Esophagus (tissue), 2 donors: Measurements from ENCODE around the gene JDP2. TPM values are rescaled to one million over a fixed set of nuclear protein-coding genes. Genes with fewer than 3 reads are reported as not detected.

ENCODE experiments used
- H3K27ac ChIP-seq, 2 donors: one replicate each; pipeline ENCODE4 v1.5.1; 2013; ENCODE audit warnings: low read depth in 2 of 2, mild to moderate bottlenecking in 2 of 2, inconsistent platforms in 1 of 2, low read length in 1 of 2, moderate library complexity in 1 of 2
- H3K27me3 ChIP-seq, 2 donors: one replicate each; pipeline ENCODE4 v1.6.1; 2013; ENCODE audit warnings: low read length in 2 of 2, control low read depth in 1 of 2, mild to moderate bottlenecking in 1 of 2; ENCODE audit not compliant: insufficient read depth in 2 of 2, control insufficient read depth in 1 of 2
- H3K36me3 ChIP-seq, 2 donors: one replicate each; pipeline ENCODE4 v1.6.1; 2013; ENCODE audit warnings: low read length in 1 of 2; ENCODE audit not compliant: control insufficient read depth in 2 of 2, insufficient read depth in 2 of 2
- H3K4me1 ChIP-seq, 2 donors: one replicate each; pipeline ENCODE4 v1.6.1; 2013; ENCODE audit warnings: low read length in 1 of 2; ENCODE audit not compliant: control insufficient read depth in 2 of 2, insufficient read depth in 2 of 2
- H3K4me3 ChIP-seq, 2 donors: one replicate each; pipeline ENCODE4 v1.5.1; 2013; ENCODE audit warnings: low read length in 2 of 2, mild to moderate bottlenecking in 2 of 2, low read depth in 1 of 2, moderate library complexity in 1 of 2
- H3K9me3 ChIP-seq, 2 donors: one replicate each; pipeline ENCODE4 v1.6.1; 2013; ENCODE audit warnings: mild to moderate bottlenecking in 2 of 2, low read depth in 1 of 2, low read length in 1 of 2, moderate library complexity in 1 of 2; ENCODE audit not compliant: control insufficient read depth in 2 of 2, insufficient read depth in 1 of 2
- WGBS, 2 donors: extraction: QIAGEN DNeasy Blood & Tissue Kit; methylation state at CpG; one replicate each; pipeline ENCODE4 v1.1.7; 2013; 5-methylcytosine and 5-hydroxymethylcytosine counted together
- polyA plus RNA-seq, 2 donors: library from polyadenylated mRNA; stranded (reverse); fragments of 200-250 nt; gene quantifications; one replicate each; pipeline ENCODE4 v1.2.3, GENCODE V29; 2013
- donor health status: healthy with polysubstance abuse.
- donor health status: Bipolar disorder and iron deficiency.

JDP2 gene
- polyA plus RNA-seq, 2 donors: 13.4 to 18.4 TPM

- Histone ChIP-seq H3K4me1 (peaks cover 0 to 3% of the 10 kb centered on the region in 2 donors), H3K4me3 (no peak overlapping the region), H3K27me3 (no peaks in the 10 kb centered on the region), H3K27ac (no peak overlapping the region), H3K36me3 (no peaks in the 10 kb centered on the region), H3K9me3 (no peaks in the 10 kb centered on the region)
- WGBS, 2 donors: 50 to 64% methylated on average over 1 of the region's 1 CpG
Measured at GRCh38 chr14:75486318-75486717, 58.5 kb downstream of the JDP2 start.

DNA sequence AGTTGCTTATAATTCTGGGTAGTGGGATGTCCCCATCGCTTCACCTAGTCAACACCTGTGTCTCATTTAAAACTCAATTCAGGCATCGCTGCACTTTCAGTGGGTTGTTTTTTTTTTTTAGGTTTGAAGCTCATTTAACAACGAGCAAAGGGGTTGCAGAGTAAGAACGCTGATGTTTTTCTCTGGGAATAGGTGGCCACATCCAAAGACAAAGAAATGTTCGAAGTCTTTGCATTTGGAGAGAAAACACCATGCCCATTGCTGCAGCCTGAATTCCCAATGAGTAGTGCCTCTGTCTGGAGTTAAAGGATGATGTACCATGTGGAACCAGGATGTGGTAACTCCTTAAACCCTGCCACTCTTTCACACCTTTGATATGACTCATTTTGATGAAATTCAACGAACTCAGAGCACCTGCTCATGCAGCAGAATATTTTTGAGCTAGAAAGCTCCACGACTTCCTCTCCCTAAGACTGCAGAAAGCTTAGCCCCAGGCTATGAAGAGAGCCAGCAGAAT lies 59.4 kb downstream of the JDP2 start:
- H3K4me1 ChIP-seq: peaks cover 0 to 3% of the 10 kb centered on the region in 2 donors
- 66 to 70% methylated on average over 7 of the region's 7 CpGs for WGBS, 2 donors

GRCh38 chr14:75489480-75489837 lies 61.6 kb downstream of the JDP2 start:
- no peak overlapping the region for H3K4me3 ChIP-seq
- WGBS, 2 donors: 73 to 78% methylated on average over 6 of the region's 6 CpGs
- no peaks in the 10 kb centered on the region for H3K4me1 ChIP-seq
- no peaks in the 10 kb centered on the region for H3K9me3 ChIP-seq
- no peaks in the 10 kb centered on the region for H3K27me3 ChIP-seq
- no peaks in the 10 kb centered on the region for H3K36me3 ChIP-seq
- H3K27ac ChIP-seq: no peak overlapping the region

More for the DNA sequence above, 59.4 kb downstream of the JDP2 start:
- no peaks in the 10 kb centered on the region for H3K9me3 ChIP-seq
- no peaks in the 10 kb centered on the region for H3K36me3 ChIP-seq
- no peak overlapping the region for H3K27ac ChIP-seq
- no peak overlapping the region for H3K4me3 ChIP-seq
- no peaks in the 10 kb centered on the region for H3K27me3 ChIP-seq

DNA sequence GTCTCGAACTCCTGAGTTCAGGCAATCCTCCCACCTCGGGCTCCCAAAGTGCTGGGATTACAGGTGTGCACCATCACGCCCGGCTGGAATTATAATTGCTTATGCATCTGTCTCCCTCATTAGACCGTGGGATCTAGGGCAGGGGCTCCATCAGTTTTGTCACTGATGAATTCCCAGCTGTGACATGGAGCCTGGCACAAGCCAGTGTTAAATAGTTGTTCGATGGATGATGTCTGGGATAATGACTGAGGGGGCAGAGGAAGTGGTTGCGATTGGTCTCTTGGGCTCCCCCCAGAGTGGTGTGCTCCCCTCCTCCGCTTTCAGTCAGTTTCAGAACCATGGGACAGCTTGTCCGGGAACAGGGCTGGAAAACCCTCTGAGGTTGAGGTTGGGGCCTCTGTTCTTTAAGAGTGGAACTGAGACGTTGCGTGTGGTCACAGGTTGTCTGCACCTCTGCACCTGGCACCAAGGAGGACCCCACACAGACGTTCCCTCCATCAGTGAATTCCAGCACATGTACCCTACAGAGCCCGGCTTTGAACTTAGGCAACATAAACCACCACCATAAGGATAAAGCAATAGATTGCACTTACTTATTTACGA lies 63.7 kb downstream of the JDP2 start:
- H3K4me1 ChIP-seq: no peaks in the 10 kb centered on the region
- H3K27me3 ChIP-seq: no peaks in the 10 kb centered on the region
- 81 to 85% methylated on average over 14 of the region's 14 CpGs for WGBS, 2 donors
- no peak overlapping the region for H3K27ac ChIP-seq
- no peaks in the 10 kb centered on the region for H3K9me3 ChIP-seq
- H3K4me3 ChIP-seq: no peak overlapping the region
- H3K36me3 ChIP-seq: no peaks in the 10 kb centered on the region

DNA sequence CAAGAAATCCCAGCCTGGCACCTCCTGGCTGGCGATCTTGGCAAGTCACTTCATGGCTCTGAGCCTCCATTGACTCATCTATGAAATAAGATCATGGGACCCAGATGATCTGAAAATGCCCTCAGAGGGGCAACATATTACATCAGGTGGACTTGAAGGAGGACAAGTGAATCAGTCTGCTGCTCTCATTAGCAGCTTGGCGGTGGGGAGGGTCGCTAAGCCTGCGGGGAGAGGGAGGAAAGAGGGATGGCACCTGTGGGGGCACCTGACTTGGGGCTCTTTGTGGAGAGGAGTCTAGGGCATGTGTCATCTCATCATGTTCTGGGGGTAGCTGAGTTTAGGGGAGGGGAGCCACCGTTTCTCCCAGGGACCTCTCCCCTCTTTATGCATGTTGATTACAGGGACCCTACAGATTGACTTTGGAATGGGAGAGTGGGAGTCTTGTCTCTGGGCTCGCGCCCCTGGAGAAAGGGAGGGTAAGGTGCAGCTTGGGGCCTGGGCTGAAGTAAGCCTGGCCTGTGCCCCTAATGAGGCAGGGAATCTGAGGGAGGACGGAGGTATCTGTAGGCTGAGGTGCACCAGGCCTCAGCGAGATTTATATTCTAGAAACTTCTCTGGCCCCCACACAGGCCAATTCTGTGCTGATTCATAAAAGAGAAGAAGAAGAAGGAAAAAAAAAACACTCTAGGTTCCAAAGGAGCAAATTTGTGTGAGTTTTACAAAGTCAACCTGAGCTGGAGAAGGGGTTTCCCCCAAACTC lies 65.2 kb downstream of the JDP2 start:
- H3K36me3 ChIP-seq: no peaks in the 10 kb centered on the region
- H3K4me3 ChIP-seq: no peak overlapping the region
- no peak overlapping the region for H3K27ac ChIP-seq
- WGBS, 2 donors: 89% methylated on average over 9 of the region's 9 CpGs
- no peaks in the 10 kb centered on the region for H3K27me3 ChIP-seq
- H3K4me1 ChIP-seq: no peaks in the 10 kb centered on the region
- no peaks in the 10 kb centered on the region for H3K9me3 ChIP-seq

DNA sequence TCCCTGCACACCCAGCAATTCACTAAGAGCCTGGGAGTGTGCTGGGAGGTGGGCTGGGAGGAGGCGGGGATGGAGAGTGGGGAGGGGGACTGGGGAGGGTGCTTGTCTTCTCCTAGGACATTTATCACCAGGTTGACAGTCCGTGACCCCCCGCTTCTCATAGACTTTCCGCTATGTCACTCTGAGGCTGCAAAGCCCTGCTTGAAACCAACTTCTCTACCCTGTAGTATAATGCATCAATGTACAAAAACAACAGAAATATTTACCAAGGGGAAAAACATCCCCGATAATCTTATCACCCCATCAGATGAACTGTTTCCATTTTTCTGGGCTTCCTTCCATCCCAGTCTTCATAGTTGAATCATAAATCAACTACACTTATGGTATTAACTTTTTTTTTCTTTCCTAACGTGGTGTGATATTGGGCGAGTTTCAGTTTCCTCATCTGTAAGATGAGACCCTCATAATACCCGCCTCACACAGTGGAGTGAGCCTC lies 65.8 kb downstream of the JDP2 start:
- Histone ChIP-seq H3K27ac (no peak overlapping the region), H3K4me1 (no peaks in the 10 kb centered on the region), H3K27me3 (no peaks in the 10 kb centered on the region), H3K36me3 (no peaks in the 10 kb centered on the region), H3K4me3 (no peak overlapping the region), H3K9me3 (no peaks in the 10 kb centered on the region)
- 62 to 66% methylated on average over 8 of the region's 8 CpGs for WGBS, 2 donors

DNA sequence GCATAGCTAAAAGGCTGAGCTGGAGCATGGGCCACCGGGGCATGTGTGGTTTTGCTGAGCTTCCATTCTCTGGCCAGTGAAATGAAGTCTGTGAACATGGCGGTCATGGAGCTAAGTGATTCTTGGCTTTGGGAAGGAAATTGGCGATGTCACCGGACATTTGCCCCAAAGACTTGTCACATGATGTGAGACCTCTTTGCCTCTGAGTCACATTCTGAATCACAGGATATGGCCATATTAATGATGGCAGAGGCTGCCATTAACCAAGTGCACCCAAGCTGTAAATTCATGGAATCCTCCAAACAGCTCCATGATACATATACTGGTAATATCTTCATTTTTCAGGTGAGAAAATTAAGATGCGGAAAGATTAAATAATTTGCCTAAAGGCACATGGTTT lies 67.1 kb downstream of the JDP2 start:
- Histone ChIP-seq H3K4me1 (no peaks in the 10 kb centered on the region), H3K4me3 (no peak overlapping the region), H3K27me3 (no peaks in the 10 kb centered on the region), H3K9me3 (no peaks in the 10 kb centered on the region), H3K27ac (no peak overlapping the region), H3K36me3 (no peaks in the 10 kb centered on the region)
- 90 to 93% methylated on average over 5 of the region's 5 CpGs for WGBS, 2 donors

- no peaks in the 10 kb centered on the region for H3K9me3 ChIP-seq
- WGBS, 2 donors: 79 to 83% methylated on average over 3 of the region's 3 CpGs
- no peak overlapping the region for H3K27ac ChIP-seq
- no peak overlapping the region for H3K4me3 ChIP-seq
- no peaks in the 10 kb centered on the region for H3K27me3 ChIP-seq
- H3K4me1 ChIP-seq: no peaks in the 10 kb centered on the region
- H3K36me3 ChIP-seq: no peaks in the 10 kb centered on the region
Measured at GRCh38 chr14:75495399-75495798, 67.6 kb downstream of the JDP2 start.

GRCh38 chr14:75495882-75496281 lies 68.1 kb downstream of the JDP2 start:
- H3K4me1 ChIP-seq: no peaks in the 10 kb centered on the region
- H3K36me3 ChIP-seq: no peaks in the 10 kb centered on the region
- H3K9me3 ChIP-seq: no peaks in the 10 kb centered on the region
- no peaks in the 10 kb centered on the region for H3K27me3 ChIP-seq
- H3K4me3 ChIP-seq: no peak overlapping the region
- 72 to 81% methylated on average over 5 of the region's 5 CpGs for WGBS, 2 donors
- H3K27ac ChIP-seq: no peak overlapping the region
